Activated T-cell treated with anti-CD3 and anti-CD28 coated beads, Interleukin-2, amount 50 U/mL, for 4 hours (primary cell): ENCODE results near the gene SEC22B. TPM values are rescaled to one million over a fixed set of nuclear protein-coding genes. Genes with fewer than 3 reads are reported as not detected.
"Not testable (repeated sequence)": the region's sequence is repeated elsewhere in the genome, so short reads cannot be mapped to it uniquely, and the experiment has no call there.

Source experiments
- ATAC-seq, 2 donors: fragments of 200-7000 bp; cut with Tn5 transposase; one replicate each; pipeline ENCODE4 v1.10.0; 2021
- DNase-seq: peaks from one replicate; pipeline ENCODE4 v3.0.0-alpha.2; 2020
- H3K27me3 Mint-ChIP-seq: one replicate; pipeline ENCODE4 v1.8.0; 2021; ENCODE audit warnings: low read depth, mixed read lengths
- H3K36me3 Mint-ChIP-seq: one replicate; pipeline ENCODE4 v1.8.0; 2022; ENCODE audit warnings: mixed read lengths; ENCODE audit not compliant: insufficient read depth
- H3K4me1 Mint-ChIP-seq: one replicate; pipeline ENCODE4 v1.8.0; 2021; ENCODE audit warnings: low read depth, mixed read lengths
- H3K4me3 Mint-ChIP-seq: one replicate; pipeline ENCODE4 v1.8.0; 2021; ENCODE audit warnings: mild to moderate bottlenecking, moderate library complexity, mixed read lengths
- H3K9me3 Mint-ChIP-seq: one replicate; pipeline ENCODE4 v1.8.0; 2021; ENCODE audit warnings: mixed read lengths
- total RNA-seq, 3 donors: library from RNA; stranded (reverse); gene quantifications; one replicate each; pipeline ENCODE4 v1.2.1, GENCODE V29; 2021

SEC22B gene
- total RNA-seq, 3 donors from 2014 or later = 19.8 to 22.6 (median 20.2) TPM

DNA sequence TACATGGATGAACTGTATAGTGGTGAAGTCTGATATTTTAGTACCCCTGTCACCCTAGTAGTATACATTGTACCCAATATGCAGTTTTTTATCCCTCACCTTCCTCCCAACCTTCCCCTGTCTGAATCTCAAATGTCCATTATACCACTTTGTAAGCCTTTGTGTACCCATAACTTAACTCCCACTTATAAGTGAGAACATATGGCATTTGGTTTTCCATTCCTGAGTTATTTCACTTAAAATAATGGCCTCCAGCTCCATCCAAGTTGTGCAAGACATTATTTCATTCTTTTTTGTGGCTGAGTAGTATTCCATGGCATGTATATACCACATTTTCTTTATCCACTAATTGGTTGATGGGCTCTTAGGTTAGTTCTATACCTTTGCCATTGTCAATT, 42.4 kb downstream of the SEC22B start:
- not testable (repeated sequence) for H3K36me3 Mint-ChIP-seq, ATAC-seq

DNA sequence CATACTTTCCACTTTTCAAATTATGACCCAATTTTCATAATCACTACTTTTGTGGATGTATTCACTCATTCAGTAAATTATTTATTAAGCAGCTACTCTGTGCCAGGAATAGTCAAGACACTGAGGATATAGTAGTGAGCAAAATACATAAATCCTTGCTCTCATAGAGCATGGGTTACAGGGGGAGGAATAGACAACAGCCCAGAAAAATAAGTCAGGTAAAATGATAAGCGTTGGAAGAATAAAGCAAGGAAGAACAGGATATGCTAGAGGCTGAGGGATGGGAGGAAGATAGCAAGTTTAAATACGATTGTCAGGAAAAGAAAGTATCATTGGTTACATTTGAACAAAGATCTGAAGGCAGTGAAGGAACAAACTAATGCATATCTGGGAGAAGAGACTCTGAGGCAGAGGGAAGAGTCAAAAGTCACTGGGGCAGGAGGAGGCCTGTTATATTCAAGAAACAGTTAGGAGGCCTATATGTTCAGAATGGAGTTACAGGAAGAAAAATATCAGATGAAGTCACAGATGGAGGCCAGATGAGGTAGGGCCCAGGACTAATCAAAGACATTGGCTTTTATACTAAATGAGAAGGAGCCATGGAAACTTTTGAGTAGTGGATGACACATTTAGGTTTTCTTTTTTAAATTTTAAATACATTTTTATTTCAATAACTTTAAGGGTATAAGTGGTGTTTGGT, 42.9 kb downstream of the SEC22B start:
- DNase-seq = no peak
- H3K27me3 Mint-ChIP-seq = no peaks in the 10 kb centered on the region
- H3K4me3 Mint-ChIP-seq = no peak overlapping the region
- no peaks in the 10 kb centered on the region for H3K9me3 Mint-ChIP-seq
- peaks cover 4% of the 10 kb centered on the region for H3K4me1 Mint-ChIP-seq
- no peaks in the 10 kb centered on the region for H3K36me3 Mint-ChIP-seq
- no peak for ATAC-seq

More for the DNA sequence above, 42.4 kb downstream of the SEC22B start:
- not testable (repeated sequence) for DNase-seq, H3K4me1 Mint-ChIP-seq, H3K27me3 Mint-ChIP-seq, H3K4me3 Mint-ChIP-seq, H3K9me3 Mint-ChIP-seq

GRCh38 chr1:120132406-120132763, 43.9 kb downstream of the SEC22B start:
- not testable (repeated sequence) for H3K36me3 Mint-ChIP-seq, ATAC-seq, H3K27me3 Mint-ChIP-seq, DNase-seq, H3K4me3 Mint-ChIP-seq, H3K9me3 Mint-ChIP-seq, H3K4me1 Mint-ChIP-seq

DNA sequence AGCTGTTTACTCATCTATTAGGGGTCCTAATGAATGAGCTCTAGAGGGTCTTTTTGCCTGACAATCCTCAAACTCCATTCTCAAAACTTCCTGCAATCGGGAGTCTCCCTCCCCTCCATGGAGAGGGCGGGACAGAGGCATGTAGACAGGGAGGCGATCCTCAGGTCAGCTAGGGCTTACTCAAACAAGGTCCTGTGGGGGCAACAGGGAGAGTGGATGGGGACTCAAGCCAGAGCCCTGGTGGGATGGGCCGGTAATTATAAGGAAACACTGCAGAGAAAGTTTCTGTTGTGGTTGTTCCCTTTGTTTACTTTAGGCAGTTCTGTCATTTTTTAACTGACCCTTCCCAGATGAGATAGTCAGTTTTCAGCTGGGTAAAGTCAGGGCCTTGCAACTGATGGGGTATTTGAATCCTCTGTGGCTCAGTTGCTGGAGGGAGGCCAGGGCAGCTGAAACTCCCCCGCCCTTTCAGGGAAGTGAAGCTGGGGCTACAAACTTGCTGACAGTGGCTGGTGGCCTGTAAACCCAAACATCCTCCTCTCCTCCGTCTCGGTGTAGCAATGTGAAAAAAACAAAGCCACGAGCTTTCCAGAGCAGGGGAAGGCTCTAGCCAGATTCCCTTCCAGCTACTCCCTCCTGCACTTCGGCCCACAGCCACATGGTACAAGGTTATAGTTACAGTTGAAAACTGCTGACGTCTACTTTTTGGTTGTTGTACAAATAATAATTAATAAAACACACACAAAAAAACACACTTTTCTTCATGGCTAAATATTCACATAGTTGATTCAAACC, 44.5 kb downstream of the SEC22B start:
- H3K36me3 Mint-ChIP-seq, ATAC-seq, H3K4me1 Mint-ChIP-seq, H3K27me3 Mint-ChIP-seq, H3K9me3 Mint-ChIP-seq, DNase-seq, H3K4me3 Mint-ChIP-seq: not testable (repeated sequence)

DNA sequence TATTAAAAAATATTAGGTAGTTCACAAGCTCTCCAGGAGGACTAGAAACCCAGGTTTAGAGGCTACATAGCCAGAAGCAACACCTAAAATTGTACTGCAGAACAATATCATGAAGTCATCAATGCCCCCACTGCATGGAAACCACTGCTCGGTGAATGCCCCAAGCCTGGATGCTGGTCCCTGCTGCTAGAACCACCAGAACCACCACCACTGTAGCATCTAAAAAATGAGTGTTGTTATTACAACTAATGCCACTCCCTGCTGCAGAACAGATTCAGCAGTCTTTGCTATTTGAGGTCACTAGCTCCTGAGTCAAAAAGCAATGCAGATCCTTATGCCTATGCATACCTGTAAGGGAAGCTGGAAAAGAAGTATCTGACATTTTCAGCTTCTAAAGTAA, 48.4 kb downstream of the SEC22B start:
- H3K27me3 Mint-ChIP-seq, DNase-seq, H3K36me3 Mint-ChIP-seq, ATAC-seq, H3K4me3 Mint-ChIP-seq, H3K9me3 Mint-ChIP-seq: not testable (repeated sequence)
- peaks cover 14% of the 10 kb centered on the region for H3K4me1 Mint-ChIP-seq

- DNase-seq, H3K36me3 Mint-ChIP-seq, H3K9me3 Mint-ChIP-seq, H3K27me3 Mint-ChIP-seq, ATAC-seq, H3K4me3 Mint-ChIP-seq: not testable (repeated sequence)
- H3K4me1 Mint-ChIP-seq = peaks cover 16% of the 10 kb centered on the region
These were observed 50.1 kb downstream of the SEC22B start for GRCh38 chr1:120126216-120126615.

DNA sequence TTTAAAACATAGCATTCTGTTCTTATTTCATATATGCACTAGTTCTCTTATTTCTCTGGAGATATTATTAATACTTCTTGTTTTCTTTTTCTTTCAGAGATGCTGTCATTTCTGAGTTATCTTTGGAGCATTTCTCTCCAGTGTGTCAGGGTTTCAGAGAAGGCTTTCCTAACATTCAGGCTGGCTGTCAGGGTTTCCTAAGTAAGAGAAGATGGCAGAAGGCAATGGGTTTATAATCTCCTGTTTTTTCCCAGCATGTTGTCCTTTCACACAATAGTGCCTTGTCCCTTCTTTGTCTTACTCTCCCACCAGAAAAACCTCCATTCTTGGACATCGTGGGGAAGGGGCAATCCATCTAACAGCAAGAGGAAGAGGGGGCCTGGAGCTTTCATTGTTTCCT, 51.7 kb downstream of the SEC22B start:
- H3K4me3 Mint-ChIP-seq, H3K36me3 Mint-ChIP-seq, H3K27me3 Mint-ChIP-seq, ATAC-seq, DNase-seq, H3K9me3 Mint-ChIP-seq: not testable (repeated sequence)
- H3K4me1 Mint-ChIP-seq = peaks cover 16% of the 10 kb centered on the region

GRCh38 chr1:120123813-120124510, 52.4 kb downstream of the SEC22B start:
- H3K36me3 Mint-ChIP-seq, H3K4me3 Mint-ChIP-seq, DNase-seq, H3K9me3 Mint-ChIP-seq, H3K27me3 Mint-ChIP-seq: not testable (repeated sequence)
- peaks cover 16% of the 10 kb centered on the region for H3K4me1 Mint-ChIP-seq
- peak in 1 of 2 donors; percentile 25 for ATAC-seq

DNA sequence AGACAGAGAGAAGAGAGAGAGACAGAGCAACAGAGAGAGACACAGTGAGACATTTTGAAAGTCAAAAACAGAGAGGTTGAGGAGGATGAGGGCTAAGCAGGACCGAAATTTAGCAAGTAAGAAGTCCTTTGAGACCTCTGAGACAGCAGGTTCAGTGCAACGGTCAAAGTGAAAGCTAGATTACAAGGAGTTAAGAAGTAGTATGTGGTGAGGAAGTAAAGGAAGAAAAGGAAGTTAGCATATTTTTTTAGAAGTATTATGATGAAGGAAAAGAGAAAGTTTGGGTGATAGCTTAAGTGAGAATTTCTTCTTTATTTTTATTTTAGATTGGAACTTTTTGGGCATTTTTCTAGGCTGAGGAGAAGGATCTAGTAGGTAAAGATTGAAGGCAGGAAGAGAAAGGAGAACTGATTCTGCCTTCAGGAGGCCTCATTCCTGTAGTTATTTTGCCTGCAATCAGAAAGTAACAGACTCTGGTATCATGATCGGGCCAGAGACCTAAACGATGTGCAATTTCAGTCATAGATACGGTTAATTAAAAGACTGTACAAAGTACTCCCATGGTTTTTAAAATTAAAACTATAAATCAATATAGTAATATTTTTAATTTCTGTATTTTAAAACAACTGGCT, 53.9 kb downstream of the SEC22B start:
- DNase-seq, H3K36me3 Mint-ChIP-seq, H3K4me3 Mint-ChIP-seq, H3K9me3 Mint-ChIP-seq, H3K27me3 Mint-ChIP-seq: not testable (repeated sequence)
- peaks cover 19% of the 10 kb centered on the region for H3K4me1 Mint-ChIP-seq
- ATAC-seq = peak; percentile 78 to 82

- H3K27me3 Mint-ChIP-seq, H3K9me3 Mint-ChIP-seq, DNase-seq, H3K4me3 Mint-ChIP-seq, ATAC-seq, H3K36me3 Mint-ChIP-seq: not testable (repeated sequence)
- peaks cover 19% of the 10 kb centered on the region for H3K4me1 Mint-ChIP-seq
These were observed 54.5 kb downstream of the SEC22B start for GRCh38 chr1:120121830-120122229.

DNA sequence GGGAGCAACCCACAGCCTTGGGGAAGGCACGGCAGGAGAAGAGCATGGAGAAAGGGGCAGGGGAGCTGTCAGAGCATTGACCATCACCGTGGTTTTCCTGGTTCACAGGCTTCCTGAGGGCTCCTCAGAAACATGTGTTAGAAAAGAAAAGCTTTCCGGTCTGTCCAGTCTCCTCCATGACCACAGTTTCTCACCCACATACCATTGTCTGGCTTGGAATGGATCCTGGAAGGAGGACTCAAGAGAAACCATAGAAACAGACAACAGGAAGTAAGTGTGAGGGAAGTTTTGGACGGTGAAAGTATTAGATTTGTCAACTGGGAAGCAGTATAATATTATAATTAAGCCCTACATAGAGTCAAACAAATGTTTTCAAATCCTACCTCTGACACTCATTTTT, 55.8 kb downstream of the SEC22B start:
- not testable (repeated sequence) for H3K4me3 Mint-ChIP-seq, H3K27me3 Mint-ChIP-seq

DNA sequence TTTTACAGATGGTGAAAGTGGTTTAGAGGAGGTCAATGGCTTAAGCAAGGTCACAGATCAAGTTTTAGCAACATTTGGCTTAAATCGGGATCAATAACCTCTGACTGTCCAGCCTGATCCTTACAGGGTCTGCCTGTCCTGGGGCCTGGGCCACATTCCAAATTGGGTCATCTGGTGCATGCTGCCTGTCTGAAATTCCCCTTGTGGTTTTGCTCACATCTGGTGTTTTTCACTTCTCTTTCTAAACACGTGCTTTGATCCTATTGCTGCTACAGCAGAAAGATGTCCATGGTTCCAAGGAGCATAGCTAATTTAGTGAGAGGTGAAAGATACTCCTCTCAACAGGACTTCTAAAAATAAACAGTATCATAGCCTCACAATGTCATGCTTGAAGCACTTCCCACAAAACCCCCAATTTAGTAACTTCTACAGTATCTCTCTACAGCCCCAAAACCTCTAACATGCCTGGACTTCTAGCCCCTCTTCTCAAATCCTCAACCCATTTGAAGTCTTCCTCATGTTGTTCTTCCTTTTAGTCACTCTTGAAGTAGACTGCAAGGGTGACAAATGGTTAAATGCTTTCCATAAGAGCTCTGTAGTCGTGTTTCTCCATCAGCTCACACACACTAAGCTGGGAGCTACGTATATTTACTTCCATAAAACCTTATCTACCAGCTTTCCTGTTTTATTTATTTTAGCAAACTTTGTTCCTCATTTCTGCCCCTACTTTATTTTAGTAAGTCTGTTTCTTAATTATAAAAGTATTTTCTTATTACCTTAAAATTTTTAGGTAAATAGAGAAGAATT, 58.7 kb downstream of the SEC22B start:
- H3K4me3 Mint-ChIP-seq, H3K27me3 Mint-ChIP-seq, H3K9me3 Mint-ChIP-seq, H3K4me1 Mint-ChIP-seq, DNase-seq, ATAC-seq, H3K36me3 Mint-ChIP-seq: not testable (repeated sequence)

More for the DNA sequence above, 55.8 kb downstream of the SEC22B start:
- not testable (repeated sequence) for DNase-seq, ATAC-seq, H3K9me3 Mint-ChIP-seq, H3K36me3 Mint-ChIP-seq
- H3K4me1 Mint-ChIP-seq = peaks cover 19% of the 10 kb centered on the region

DNA sequence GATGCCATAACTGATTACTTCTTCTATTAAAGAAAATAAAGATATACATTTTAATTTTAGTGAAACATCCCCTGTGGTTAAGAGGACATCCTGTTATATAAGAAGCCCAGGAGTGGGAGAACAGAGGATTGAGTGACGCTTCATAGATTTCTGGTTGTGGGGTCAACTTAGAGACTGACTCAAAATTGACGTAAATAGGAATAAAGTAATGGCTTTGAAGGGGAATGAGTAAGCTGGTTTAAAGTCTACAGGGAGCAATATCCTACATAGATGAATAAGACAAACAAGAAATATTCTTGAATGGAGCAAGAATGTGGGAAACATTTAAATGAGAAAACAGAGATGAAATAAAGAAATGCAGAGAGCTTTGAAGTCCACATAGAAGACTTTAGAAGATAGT, 60.2 kb downstream of the SEC22B start:
- not testable (repeated sequence) for H3K4me1 Mint-ChIP-seq, ATAC-seq, DNase-seq, H3K4me3 Mint-ChIP-seq, H3K36me3 Mint-ChIP-seq, H3K27me3 Mint-ChIP-seq, H3K9me3 Mint-ChIP-seq

DNA sequence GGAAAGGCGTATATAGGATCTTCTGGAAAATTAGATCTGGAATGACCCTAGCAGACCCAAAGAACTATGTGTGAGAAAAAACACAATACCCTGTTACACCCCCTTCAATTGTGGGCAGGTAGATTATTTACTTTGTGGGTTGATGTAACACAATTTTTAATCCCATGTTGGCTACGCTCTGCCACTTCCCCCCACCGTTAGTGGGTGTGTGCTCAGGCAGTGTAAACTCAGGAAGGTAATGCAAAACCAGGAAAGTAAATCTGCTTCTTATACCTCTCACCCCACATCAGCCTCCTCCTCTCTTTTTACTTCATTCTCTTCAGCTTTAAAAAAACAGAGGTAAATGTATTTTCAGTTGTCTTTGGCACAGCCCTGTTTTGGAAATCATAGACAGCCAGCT, 63.2 kb downstream of the SEC22B start:
- H3K36me3 Mint-ChIP-seq, H3K4me3 Mint-ChIP-seq, H3K9me3 Mint-ChIP-seq, ATAC-seq, H3K27me3 Mint-ChIP-seq, DNase-seq, H3K4me1 Mint-ChIP-seq: not testable (repeated sequence)
